OCI-LY3 (cell line): ENCODE results near the gene LRP11.
A peak's percentile ranks its signal among the peaks of the same experiment; 100 is the strongest.

Experiments used
- H2AFZ ChIP-seq: fragments of 200-600, 300-600 bp; shearing (Covaris generic); 2 replicates; pipeline ENCODE4 v1.6.0; 2014; ENCODE audit warnings: antibody characterized with exemption, low read depth, low read length
- H3K27ac ChIP-seq: fragments of 200-600, 300-600 bp; sonication (generic); 2 replicates; pipeline ENCODE4 v1.5.1; 2014; ENCODE audit warnings: mild to moderate bottlenecking, low read length, moderate library complexity, mixed read lengths
- H3K27me3 ChIP-seq: fragments of 200-600, 300-600 bp; sonication (generic); 2 replicates; pipeline ENCODE4 v1.6.1; 2014; ENCODE audit warnings: low read depth, low read length, mixed read lengths
- H3K36me3 ChIP-seq: fragments of 200-600, 300-600 bp; sonication (generic); replicated peaks from 2 replicates; pipeline ENCODE3; 2014; ENCODE audit warnings: low read depth, low read length, mixed read lengths
- H3K4me1 ChIP-seq: fragments of 300-600, 200-600 bp; sonication (generic); 2 replicates; pipeline ENCODE4 v1.6.1; 2014; ENCODE audit warnings: low read length, mixed read lengths
- H3K4me2 ChIP-seq: fragments of 200-600, 300-600 bp; sonication (generic); 2 replicates; pipeline ENCODE4 v1.6.1; 2014; ENCODE audit warnings: low read length, mixed read lengths
- H3K4me3 ChIP-seq: fragments of 300-600, 200-600 bp; sonication (generic); 2 replicates; pipeline ENCODE4 v1.5.1; 2014; ENCODE audit warnings: antibody characterized with exemption, mild to moderate bottlenecking, low read length, moderate library complexity
- H3K79me2 ChIP-seq: fragments of 300-600, 200-600 bp; shearing (Covaris generic); 2 replicates; pipeline ENCODE4 v1.6.1; 2014; ENCODE audit warnings: mild to moderate bottlenecking, low read length, mixed read lengths
- H3K9ac ChIP-seq: fragments of 300-600, 200-600 bp; shearing (Covaris generic); 2 replicates; pipeline ENCODE4 v1.6.0; 2014; ENCODE audit warnings: mild to moderate bottlenecking, low read length, moderate library complexity
- H3K9me3 ChIP-seq: fragments of 200-600, 300-600 bp; shearing (Covaris generic); 2 replicates; pipeline ENCODE4 v1.6.1; 2014; ENCODE audit warnings: low read length, mixed read lengths; ENCODE audit not compliant: insufficient read depth
- H4K20me1 ChIP-seq: fragments of 200-600, 300-600 bp; sonication (generic); 2 replicates; pipeline ENCODE4 v1.6.1; 2016; ENCODE audit warnings: low read length, mixed read lengths; ENCODE audit not compliant: insufficient read depth
- EZH2phosphoT487 ChIP-seq: fragments of 200-600 bp; shearing (Covaris generic); IDR thresholded peaks from 2 replicates; pipeline ENCODE4 v1.6.1; 2018; ENCODE audit warnings: antibody characterized with exemption, mixed run types, low read depth
- TF ChIP-seq, protein P1 (sequence below): fragments of 200-600, 300-600 bp; sonication (generic); IDR thresholded peaks from 2 replicates; pipeline ENCODE4 v1.5.1; 2014; ENCODE audit warnings: antibody characterized with exemption, low read length, low read depth

The LRP11 gene

DNA sequence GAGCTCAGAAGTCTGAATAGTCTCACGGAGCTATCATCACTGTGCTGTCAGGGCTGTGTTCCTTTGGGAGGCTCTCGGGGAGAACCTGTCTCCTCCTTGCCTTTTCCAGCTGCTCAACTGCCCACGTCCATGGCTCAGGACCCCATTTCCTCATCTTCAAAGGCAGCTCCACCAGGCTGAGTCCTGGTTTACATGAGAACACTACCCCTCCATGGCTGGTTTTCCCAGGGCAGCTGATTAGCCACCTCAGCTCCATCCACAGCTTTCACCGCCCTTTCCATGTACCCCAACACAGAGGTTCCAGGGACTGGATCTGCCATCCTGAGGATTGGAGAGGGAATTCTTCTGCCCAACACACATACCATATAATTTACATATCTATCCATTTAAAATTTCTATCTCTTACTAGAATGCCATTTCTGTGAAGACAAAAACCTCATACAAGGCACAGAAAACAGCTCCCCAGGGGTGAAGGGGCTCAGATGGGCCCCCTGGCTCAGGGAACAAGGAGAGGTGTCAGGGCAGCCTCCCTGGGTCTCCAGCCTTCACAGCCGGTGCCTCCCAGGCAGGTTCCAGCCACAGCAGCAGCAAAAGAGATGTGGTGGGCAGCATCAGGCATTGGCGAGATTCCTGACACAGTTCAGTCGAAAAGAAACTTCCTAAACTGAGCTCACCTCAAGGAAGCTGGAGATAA lies 35.9 kb upstream of the LRP11 start:
- H3K9me3 ChIP-seq = no peaks in the 10 kb centered on the region
- no peaks in the 10 kb centered on the region for H4K20me1 ChIP-seq
- no peak overlapping the region for H3K27ac ChIP-seq
- no peak overlapping the region for H2AFZ ChIP-seq
- no peak for TF ChIP-seq EZH2phosphoT487
- TF ChIP-seq, protein P1, sequence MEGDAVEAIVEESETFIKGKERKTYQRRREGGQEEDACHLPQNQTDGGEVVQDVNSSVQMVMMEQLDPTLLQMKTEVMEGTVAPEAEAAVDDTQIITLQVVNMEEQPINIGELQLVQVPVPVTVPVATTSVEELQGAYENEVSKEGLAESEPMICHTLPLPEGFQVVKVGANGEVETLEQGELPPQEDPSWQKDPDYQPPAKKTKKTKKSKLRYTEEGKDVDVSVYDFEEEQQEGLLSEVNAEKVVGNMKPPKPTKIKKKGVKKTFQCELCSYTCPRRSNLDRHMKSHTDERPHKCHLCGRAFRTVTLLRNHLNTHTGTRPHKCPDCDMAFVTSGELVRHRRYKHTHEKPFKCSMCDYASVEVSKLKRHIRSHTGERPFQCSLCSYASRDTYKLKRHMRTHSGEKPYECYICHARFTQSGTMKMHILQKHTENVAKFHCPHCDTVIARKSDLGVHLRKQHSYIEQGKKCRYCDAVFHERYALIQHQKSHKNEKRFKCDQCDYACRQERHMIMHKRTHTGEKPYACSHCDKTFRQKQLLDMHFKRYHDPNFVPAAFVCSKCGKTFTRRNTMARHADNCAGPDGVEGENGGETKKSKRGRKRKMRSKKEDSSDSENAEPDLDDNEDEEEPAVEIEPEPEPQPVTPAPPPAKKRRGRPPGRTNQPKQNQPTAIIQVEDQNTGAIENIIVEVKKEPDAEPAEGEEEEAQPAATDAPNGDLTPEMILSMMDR = no peak
- H3K27me3 ChIP-seq = no peaks in the 10 kb centered on the region
- no peak overlapping the region for H3K4me2 ChIP-seq
- H3K9ac ChIP-seq = no peak overlapping the region
- H3K36me3 ChIP-seq = no peaks in the 10 kb centered on the region
- H3K79me2 ChIP-seq = no peaks in the 10 kb centered on the region
- H3K4me3 ChIP-seq = no peak overlapping the region
- no peaks in the 10 kb centered on the region for H3K4me1 ChIP-seq

DNA sequence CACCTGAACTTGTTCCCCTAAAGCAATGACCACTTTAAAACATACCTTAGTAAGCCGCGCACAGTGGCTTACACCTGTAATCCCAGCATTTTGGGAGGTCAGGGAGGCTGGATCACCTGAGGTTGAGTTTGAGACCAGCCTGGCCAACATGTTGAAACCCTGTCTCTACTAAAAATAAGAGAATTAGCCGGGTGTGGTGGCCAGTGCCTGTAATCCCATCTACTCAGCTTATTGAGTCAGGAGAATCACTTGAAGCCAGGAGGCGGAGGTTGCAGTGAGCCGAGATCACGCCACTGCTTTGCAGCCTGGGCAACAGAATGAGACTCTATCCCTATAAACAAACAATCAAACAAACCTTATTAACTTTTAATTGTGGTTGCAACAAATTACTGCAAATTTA lies 35.3 kb upstream of the LRP11 start:
- Histone ChIP-seq H2AFZ (no peak overlapping the region), H3K27ac (no peak overlapping the region), H3K9me3 (no peaks in the 10 kb centered on the region), H3K4me2 (no peak overlapping the region), H3K36me3 (no peaks in the 10 kb centered on the region), H3K4me3 (no peak overlapping the region), H4K20me1 (no peaks in the 10 kb centered on the region), H3K9ac (no peak overlapping the region), H3K27me3 (no peaks in the 10 kb centered on the region), H3K79me2 (no peaks in the 10 kb centered on the region), H3K4me1 (no peaks in the 10 kb centered on the region)
- TF ChIP-seq EZH2phosphoT487 = no peak
- TF ChIP-seq, protein P1 = no peak

DNA sequence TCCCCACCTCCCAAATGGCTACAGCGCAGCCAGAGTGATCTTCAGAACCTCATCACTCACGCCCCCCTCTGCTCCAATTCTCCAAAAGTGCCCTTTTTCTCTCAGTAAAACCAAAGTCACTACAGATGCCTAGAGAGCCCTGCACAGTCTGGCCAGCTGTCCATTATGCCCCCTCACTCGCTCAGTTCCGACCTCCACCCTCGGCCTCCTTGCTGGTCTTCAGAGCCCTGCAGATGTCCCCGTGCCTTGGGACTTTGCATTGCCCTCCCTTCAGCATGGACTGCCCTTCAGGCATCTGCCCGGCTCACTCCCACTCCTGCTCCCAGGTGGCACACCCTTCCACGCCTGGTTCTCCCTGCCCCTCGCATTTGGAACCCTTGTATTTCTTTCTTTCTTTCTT lies 34.8 kb upstream of the LRP11 start:
- H3K27me3 ChIP-seq = no peaks in the 10 kb centered on the region
- no peak overlapping the region for H3K27ac ChIP-seq
- H2AFZ ChIP-seq = no peak overlapping the region
- H3K79me2 ChIP-seq = no peaks in the 10 kb centered on the region
- H3K9me3 ChIP-seq = no peaks in the 10 kb centered on the region
- no peak for TF ChIP-seq EZH2phosphoT487
- TF ChIP-seq, protein P1 = no peak
- H3K36me3 ChIP-seq = no peaks in the 10 kb centered on the region
- H4K20me1 ChIP-seq = no peaks in the 10 kb centered on the region
- no peak overlapping the region for H3K4me2 ChIP-seq
- no peak overlapping the region for H3K4me3 ChIP-seq
- no peak overlapping the region for H3K9ac ChIP-seq
- H3K4me1 ChIP-seq = no peaks in the 10 kb centered on the region

DNA sequence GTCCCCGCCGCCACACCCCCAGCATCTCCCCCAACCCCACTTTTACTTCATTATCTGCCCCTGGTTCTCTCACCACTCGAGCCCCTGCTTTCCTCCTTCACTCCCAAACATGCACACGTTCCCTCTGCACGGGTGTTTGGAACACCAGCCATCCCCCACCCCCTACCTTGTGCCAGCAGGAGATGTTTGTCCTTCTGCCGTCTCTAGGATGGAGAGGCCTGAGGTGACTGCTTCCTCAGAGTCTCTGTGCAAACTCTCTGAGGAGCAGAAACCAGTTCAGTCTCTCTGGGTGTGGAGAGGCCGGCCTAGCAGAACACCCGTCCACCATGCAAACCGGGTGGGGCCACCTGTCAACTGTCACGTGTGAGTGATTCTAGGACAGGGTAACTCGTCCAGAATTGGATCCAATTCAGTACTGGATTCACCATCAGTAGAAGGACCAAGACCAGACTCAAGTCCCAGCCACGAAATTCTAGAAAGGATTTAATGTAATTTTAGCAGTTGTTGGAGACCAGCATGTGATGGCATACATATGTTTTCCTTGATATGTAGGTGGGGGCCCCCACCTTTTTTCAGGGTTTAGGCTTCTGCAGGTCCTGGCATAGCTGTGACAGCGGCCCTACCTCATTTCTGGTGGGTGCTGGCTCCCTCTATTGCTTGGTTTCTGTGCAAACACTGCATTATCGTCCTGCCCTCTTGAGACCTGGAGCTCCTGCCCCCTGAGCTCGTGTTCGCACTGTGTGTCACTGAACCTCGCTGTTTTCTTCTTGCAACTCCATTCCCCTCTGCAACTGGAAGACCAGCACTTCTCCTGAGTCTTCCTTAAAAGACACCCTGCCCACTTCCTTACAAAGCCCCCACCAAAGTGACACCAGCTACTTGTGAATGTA lies 33.9 kb upstream of the LRP11 start, which contains the start of gene RAET1E:
Gene RAET1E (minus strand): TSS at position 259 of the 890 bp plus-strand sequence. CDS start 7,212 bp downstream, outside the sequence.
- TF ChIP-seq, protein P1 = peak; percentile 29; the same call in 1 of the 2 replicates
- no peak for TF ChIP-seq EZH2phosphoT487
- Histone ChIP-seq H3K79me2 (no peaks in the 10 kb centered on the region), H3K4me2 (peak within 1 kb of the TSS; percentile 46), H3K9ac (no peak within 1 kb of the TSS), H2AFZ (peak within 1 kb of the TSS; percentile 46; the same call in 1 of the 2 replicates), H3K27me3 (no peaks in the 10 kb centered on the region), H3K4me3 (peak within 1 kb of the TSS; percentile 40; the same call in 1 of the 2 replicates), H3K4me1 (no peaks in the 10 kb centered on the region), H4K20me1 (no peaks in the 10 kb centered on the region), H3K9me3 (no peaks in the 10 kb centered on the region), H3K27ac (no peak within 1 kb of the TSS), H3K36me3 (no peaks in the 10 kb centered on the region)
